OCI-LY3 (cell line): ENCODE results near the gene RACGAP1.

Experiments used
- CTCF ChIP-seq: fragments of 200-600, 300-600 bp; sonication (generic); IDR thresholded peaks from 2 replicates; pipeline ENCODE4 v1.5.1; 2014; ENCODE audit warnings: antibody characterized with exemption, low read length, low read depth
- EZH2phosphoT487 ChIP-seq: fragments of 200-600 bp; shearing (Covaris generic); IDR thresholded peaks from 2 replicates; pipeline ENCODE4 v1.6.1; 2018; ENCODE audit warnings: antibody characterized with exemption, mixed run types, low read depth

- no peak for TF ChIP-seq CTCF
- TF ChIP-seq EZH2phosphoT487 = no peak
These were observed 34.3 kb upstream of the RACGAP1 start for GRCh38 chr12:50059440-50060119.
